A549 (cell line): Measurements from ENCODE around the gene DNPEP.
"Not testable (repeated sequence)": the region's sequence is repeated elsewhere in the genome, so short reads cannot be mapped to it uniquely, and the experiment has no call there.

Experiments
- CBX2 ChIP-seq: fragments of 200-600 bp; sonication (generic); IDR thresholded peaks from 2 replicates; pipeline ENCODE4 v1.6.1; 2016; ENCODE audit warnings: low read depth, mild to moderate bottlenecking, borderline replicate concordance
- CHD2 ChIP-seq: fragments of 150-350 bp; IDR thresholded peaks from 2 replicates; pipeline ENCODE4 v1.6.1; 2014; ENCODE audit warnings: low read length; ENCODE audit not compliant: partially characterized antibody
- CTCF ChIP-seq: fragments of >200 bp; sonication (Bioruptor Twin); formaldehyde crosslinking; IDR thresholded peaks from 3 replicates; pipeline ENCODE4 v1.5.1; 2016
- EHMT2 ChIP-seq: fragments of 200-600 bp; sonication (generic); IDR thresholded peaks from 2 replicates; pipeline ENCODE4 v1.6.1; 2016; ENCODE audit warnings: antibody characterized with exemption, low read depth, mild to moderate bottlenecking, moderate library complexity
- EP300 ChIP-seq, 2 experiments: fragments of >200 bp; sonication (Bioruptor Twin); formaldehyde crosslinking; IDR thresholded peaks; 2 replicates in 1 of 2; 3 replicates in 1 of 2; pipeline ENCODE4 v1.6.1; 2016 to 2017
- ESRRA ChIP-seq: fragments of 150-350 bp; IDR thresholded peaks from 2 replicates; pipeline ENCODE4 v1.6.1; 2014; ENCODE audit warnings: mild to moderate bottlenecking, low read length, borderline replicate concordance
- MAFK ChIP-seq: fragments of 450-650 bp; IDR thresholded peaks from 2 replicates; pipeline ENCODE4 v1.6.1; 2014; ENCODE audit not compliant: partially characterized antibody
- MAX ChIP-seq: IDR thresholded peaks from 2 replicates; pipeline ENCODE4 v1.6.1; 2012
- MYC ChIP-seq: IDR thresholded peaks from 2 replicates; pipeline ENCODE4 v1.6.1; 2012; ENCODE audit warnings: mild to moderate bottlenecking, inconsistent platforms, low read length, improper control_type of control experiment, borderline replicate concordance
- PHF8 ChIP-seq: fragments of 200-600 bp; sonication (generic); IDR thresholded peaks from 2 replicates; pipeline ENCODE4 v1.6.1; 2016; ENCODE audit warnings: low read depth, mild to moderate bottlenecking, antibody characterized with exemption, moderate library complexity, borderline replicate concordance
- POLR2A ChIP-seq: IDR thresholded peaks from 2 replicates; pipeline ENCODE4 v1.6.1; 2012; ENCODE audit warnings: mild to moderate bottlenecking, low read length
- REST ChIP-seq: fragments of 200-600 bp; sonication (generic); IDR thresholded peaks from 2 replicates; pipeline ENCODE4 v1.6.1; 2016; ENCODE audit warnings: antibody characterized with exemption, mild to moderate bottlenecking, moderate library complexity
- RFX5 ChIP-seq: fragments of 450-650 bp; IDR thresholded peaks from 2 replicates; pipeline ENCODE4 v1.7.1; 2014; ENCODE audit warnings: antibody characterized with exemption, mild to moderate bottlenecking, moderate library complexity

GRCh38 chr2:219395056-219395455 is 7.3 kb upstream of the DNPEP start:
- not testable (repeated sequence) for TF ChIP-seq MAFK; POLR2A; CTCF; CHD2; EHMT2; MAX; PHF8; ESRRA; RFX5; MYC; REST; CBX2; EP300 (IDR thresholded peaks at IDR 0.05)
